ENCODE data around the gene PRXL2A. TPM values are rescaled to one million over a fixed set of nuclear protein-coding genes. Genes with fewer than 3 reads are reported as not detected.

PRXL2A gene
- total RNA-seq, 1 donor, result 5.1 TPM

DNA sequence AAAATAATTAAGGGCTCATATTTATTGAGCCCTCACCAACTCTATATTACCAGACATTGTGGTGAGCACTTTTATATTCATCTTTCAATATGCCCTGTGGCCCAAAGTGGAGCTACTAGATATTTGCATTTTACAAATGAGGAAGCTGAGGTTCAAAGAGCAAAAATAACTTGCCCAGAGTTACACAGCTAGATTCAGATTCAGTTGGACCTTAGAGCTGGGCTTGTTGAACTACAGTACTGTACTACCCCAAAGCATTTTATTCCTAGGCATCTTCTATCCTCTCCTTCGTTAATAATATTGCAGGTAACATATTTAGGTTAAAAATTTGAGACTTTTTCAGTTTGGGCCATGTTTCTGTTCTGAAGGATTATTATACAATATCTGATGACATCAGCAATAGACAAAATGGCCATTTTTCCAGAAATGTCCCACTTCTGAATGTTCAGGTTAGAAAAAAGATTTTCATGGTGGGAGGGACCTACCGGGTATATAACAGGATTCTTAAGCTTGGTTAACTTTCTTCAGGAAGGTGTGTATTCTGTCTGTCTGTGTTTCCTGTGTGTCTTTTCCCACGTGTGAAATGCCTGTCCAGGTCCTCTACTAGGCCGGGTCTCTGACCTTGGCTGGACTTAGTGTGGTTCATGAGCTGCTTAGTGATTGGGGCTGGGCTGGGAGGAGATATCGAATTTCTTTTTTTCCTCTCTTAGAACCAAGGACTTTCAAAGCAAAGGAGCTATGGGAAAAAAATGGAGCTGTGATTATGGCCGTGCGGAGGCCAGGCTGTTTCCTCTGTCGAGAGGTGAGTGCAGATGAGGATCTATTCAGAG, 13.6 kb downstream of the PRXL2A start:
- no peak for DNase-seq (ENCODE audit: insufficient read length, low spot score, missing footprints)
- no peaks in the 10 kb centered on the region for H3K9me3 ChIP-seq (ENCODE audit: low read depth, low read length)
- TF ChIP-seq CTCF (IDR thresholded peaks at IDR 0.05; ENCODE audit: extremely low read depth, low read depth, low read length), result no peak

DNA sequence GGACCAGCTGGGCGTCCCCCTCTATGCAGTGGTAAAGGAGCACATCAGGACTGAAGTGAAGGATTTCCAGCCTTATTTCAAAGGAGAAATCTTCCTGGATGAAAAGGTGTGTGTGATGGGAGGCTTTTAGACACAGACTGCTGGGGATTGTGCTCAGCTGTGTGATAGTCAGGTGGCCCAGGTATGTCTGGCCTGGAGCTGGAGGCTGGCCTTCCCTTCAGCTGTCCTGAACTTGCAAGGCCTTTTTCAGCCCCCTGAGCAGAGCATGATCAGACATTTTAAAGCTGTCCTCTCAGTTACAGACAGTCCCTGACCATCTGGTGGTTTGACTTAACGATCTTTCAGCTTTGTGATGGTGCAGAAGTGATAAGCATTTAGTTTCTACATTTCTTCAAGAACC, 17.6 kb downstream of the PRXL2A start:
- Histone ChIP-seq H3K27ac (ENCODE audit: low read depth, low read length) (no peak overlapping the region), H3K36me3 (ENCODE audit: insufficient read depth, low read length) (no peaks in the 10 kb centered on the region), H3K79me2 (ENCODE audit: insufficient read depth, low read length) (no peaks in the 10 kb centered on the region), H3K27me3 (ENCODE audit: insufficient read depth, low read length) (no peaks in the 10 kb centered on the region), H3K4me1 (ENCODE audit: insufficient read depth, low read length) (no peaks in the 10 kb centered on the region), H3K4me3 (ENCODE audit: insufficient read depth, low read length) (no peak overlapping the region), H3K9me3 (ENCODE audit: low read depth, low read length) (no peaks in the 10 kb centered on the region), H3K4me2 (ENCODE audit: insufficient read depth, low read length) (no peak overlapping the region), H4K20me1 (ENCODE audit: insufficient read depth, low read length) (no peaks in the 10 kb centered on the region), H2AFZ (ENCODE audit: low read length) (no peak overlapping the region)
- no peak for DNase-seq (ENCODE audit: insufficient read length, low spot score, missing footprints)
- TF ChIP-seq CTCF (IDR thresholded peaks at IDR 0.05; ENCODE audit: extremely low read depth, low read depth, low read length), result no peak

More for the DNA sequence above, 13.6 kb downstream of the PRXL2A start:
- H3K79me2 ChIP-seq (ENCODE audit: insufficient read depth, low read length), result no peaks in the 10 kb centered on the region
- H3K4me3 ChIP-seq (ENCODE audit: insufficient read depth, low read length), result no peak overlapping the region
- no peaks in the 10 kb centered on the region for H4K20me1 ChIP-seq (ENCODE audit: insufficient read depth, low read length)
- H3K27ac ChIP-seq (ENCODE audit: low read depth, low read length), result no peak overlapping the region
- no peaks in the 10 kb centered on the region for H3K4me1 ChIP-seq (ENCODE audit: insufficient read depth, low read length)
- no peaks in the 10 kb centered on the region for H3K36me3 ChIP-seq (ENCODE audit: insufficient read depth, low read length)
- H2AFZ ChIP-seq (ENCODE audit: low read length), result no peak overlapping the region
- H3K4me2 ChIP-seq (ENCODE audit: insufficient read depth, low read length), result no peak overlapping the region
- no peaks in the 10 kb centered on the region for H3K27me3 ChIP-seq (ENCODE audit: insufficient read depth, low read length)

- Histone ChIP-seq H3K36me3 (ENCODE audit: insufficient read depth, low read length) (no peaks in the 10 kb centered on the region), H2AFZ (ENCODE audit: low read length) (no peak overlapping the region)
Observed at GRCh38 chr10:80427541-80427940, 19.2 kb downstream of the PRXL2A start.

More at GRCh38 chr10:80427541-80427940, 19.2 kb downstream of the PRXL2A start:
- Histone ChIP-seq H3K4me1 (ENCODE audit: insufficient read depth, low read length) (no peaks in the 10 kb centered on the region), H3K4me2 (ENCODE audit: insufficient read depth, low read length) (no peak overlapping the region), H3K27me3 (ENCODE audit: insufficient read depth, low read length) (no peaks in the 10 kb centered on the region), H3K27ac (ENCODE audit: low read depth, low read length) (no peak overlapping the region), H3K79me2 (ENCODE audit: insufficient read depth, low read length) (no peaks in the 10 kb centered on the region), H3K9me3 (ENCODE audit: low read depth, low read length) (no peaks in the 10 kb centered on the region), H3K4me3 (ENCODE audit: insufficient read depth, low read length) (no peak overlapping the region), H4K20me1 (ENCODE audit: insufficient read depth, low read length) (no peaks in the 10 kb centered on the region)
- DNase-seq (ENCODE audit: insufficient read length, low spot score, missing footprints), result peak; percentile 76
- TF ChIP-seq CTCF (IDR thresholded peaks at IDR 0.05; ENCODE audit: extremely low read depth, low read depth, low read length), result no peak
